GM18507 (cell line): ENCODE data around the gene NRXN3.

Source experiments
- DNase-seq: peaks from one replicate; pipeline ENCODE4 v3.0.0; 2011; ENCODE audit warnings: low read depth; ENCODE audit not compliant: insufficient read length; ENCODE audit errors: extremely low spot score
- FAIRE-seq: peaks from 2 replicates; lab custom pipeline; 2011; peaks lifted over from hg19 to GRCh38; lab: Jason Lieb, UNC

NRXN3 gene

DNA sequence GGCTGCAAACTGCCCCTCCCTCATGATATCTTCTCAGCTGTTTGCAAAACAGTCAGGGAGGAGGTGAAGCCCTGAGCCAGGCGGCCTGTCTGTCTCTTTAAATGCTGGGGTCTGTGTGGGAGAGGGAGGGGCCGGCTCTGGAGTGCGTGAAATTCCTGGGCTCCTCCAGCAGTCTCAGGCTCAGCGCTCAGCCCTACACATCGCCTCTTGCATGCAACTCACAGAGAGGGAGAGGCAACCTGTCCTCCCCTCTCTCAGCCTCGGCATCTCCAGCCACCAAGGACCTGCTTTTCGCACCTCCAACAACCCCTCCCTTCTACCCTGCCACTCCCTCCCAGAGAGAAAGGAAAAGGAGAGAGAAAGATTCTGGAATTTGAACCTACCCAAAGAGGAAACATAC lies at the start of gene NRXN3:
Gene NRXN3, plus strand, starts transcription at position 171 of the 400 bp plus-strand sequence. CDS start 72,721 bp downstream, outside the sequence.
- no peak for DNase-seq

DNA sequence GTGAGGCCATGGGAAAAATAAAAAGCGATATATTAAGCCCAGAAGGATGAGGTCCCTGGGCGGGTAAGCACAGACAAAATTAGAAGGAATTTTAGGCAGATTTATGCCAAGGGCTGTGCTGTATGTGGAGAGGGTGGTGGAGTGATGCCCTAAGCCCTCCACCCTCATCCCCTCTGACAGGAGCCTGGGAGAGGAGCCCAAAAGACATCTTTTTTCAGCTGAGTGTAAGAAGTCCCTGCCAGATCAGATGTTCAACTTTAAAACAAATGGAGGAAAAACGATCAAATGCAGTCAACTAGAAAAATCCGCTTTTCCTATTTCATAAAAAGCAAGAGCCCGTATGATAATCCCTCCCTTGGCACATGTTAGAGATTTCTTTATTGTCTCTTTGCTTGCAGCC lies 47.7 kb upstream of the NRXN3 start:
- FAIRE-seq = no peak
- no peak for DNase-seq

More for the DNA sequence above, at the start of gene NRXN3:
- FAIRE-seq = no peak

DNA sequence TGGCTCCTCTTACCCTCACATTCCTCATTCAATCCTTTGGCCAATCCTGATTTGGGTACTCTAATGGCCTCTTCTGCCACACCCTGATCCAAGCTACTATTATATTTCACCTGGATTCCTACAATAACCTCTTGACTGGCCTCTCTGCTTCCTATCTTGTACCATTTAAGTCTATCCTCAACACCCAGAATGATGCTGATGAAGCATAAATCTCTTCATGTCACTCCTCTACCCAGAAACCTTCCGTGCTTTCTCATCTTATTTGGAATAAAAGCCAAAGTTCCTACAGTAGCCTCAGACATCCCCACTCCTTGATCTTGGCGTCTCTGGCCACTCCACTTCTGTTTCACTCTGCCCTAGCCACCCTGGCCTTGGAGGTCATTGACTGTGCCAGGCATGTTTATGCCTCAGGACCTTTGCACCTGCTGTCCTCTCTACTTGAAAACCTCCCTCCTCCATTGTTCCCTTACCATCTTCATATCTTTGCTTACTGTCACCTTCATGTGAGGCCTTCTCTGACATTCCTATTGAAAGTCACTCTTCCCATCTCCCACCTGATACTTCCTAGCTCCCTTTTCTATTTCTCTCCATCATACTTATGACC lies 46.4 kb upstream of the NRXN3 start:
- no peak for FAIRE-seq
- DNase-seq = no peak

GRCh38 chr14:78127961-78128360 lies 42.2 kb upstream of the NRXN3 start:
- FAIRE-seq (no peak), DNase-seq (no peak)

DNA sequence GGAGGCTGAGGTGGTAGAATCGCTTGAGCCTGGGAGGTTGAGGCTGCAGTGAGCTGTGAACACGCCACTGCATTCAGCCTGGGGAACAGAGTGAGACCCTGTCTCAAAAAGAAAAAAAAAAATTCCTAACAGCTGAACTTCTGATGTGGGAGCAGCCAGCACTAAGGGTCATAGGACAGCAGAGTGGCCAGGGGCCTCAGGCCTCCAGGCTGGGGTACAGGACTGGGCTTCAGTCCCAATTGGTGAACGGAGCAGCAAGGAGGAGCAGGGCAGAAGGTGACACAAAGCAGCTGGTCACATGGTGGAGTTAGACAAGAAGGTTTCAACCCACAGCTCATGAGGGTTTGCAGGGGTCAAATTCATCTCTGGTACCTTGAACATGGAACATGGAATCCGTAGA lies 40.8 kb upstream of the NRXN3 start:
- FAIRE-seq = no peak

DNA sequence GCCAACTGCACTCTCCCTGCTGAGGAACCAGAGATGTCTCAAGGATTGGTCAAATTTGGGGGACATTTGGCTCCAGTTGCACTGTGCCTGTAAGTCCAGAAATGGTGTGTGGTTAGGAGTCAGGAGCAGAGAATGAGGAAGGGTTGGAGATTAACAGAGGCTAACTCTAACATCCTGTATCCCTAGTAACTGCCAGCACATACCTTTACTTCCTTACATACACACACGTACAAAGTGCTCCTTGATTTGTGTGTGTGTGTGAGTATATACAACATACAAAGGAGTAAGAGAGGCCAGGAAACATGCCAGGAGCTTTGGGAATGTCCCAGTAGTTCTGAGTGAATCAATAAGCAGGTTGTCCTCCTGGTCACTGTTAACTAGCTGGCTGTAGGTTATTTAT lies 39.8 kb upstream of the NRXN3 start:
- DNase-seq (no peak), FAIRE-seq (no peak)

More for the DNA sequence above, 40.8 kb upstream of the NRXN3 start:
- no peak for DNase-seq

- no peak for FAIRE-seq
- no peak for DNase-seq
Observed at GRCh38 chr14:78131201-78131600, 39.0 kb upstream of the NRXN3 start.

DNA sequence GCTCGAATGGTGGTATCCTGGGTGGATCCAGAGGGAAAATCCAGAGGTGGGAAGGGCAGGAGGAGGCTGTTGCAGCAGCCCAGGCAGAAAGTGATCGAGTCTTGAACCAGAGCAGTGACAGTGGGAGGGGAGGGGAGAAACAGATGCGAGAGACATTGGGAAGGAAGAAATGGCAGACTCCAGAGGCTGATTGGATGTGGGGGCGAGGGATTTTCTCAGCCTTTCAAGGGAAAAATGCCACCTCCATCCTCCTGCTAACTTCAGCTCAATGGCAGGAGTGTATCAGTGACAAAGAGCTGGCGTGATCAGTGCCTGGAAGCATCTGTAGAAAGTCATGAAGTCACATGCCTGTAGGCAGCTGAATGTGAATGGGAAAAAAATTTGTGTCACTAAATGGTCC lies 38.6 kb upstream of the NRXN3 start:
- no peak for FAIRE-seq
- no peak for DNase-seq

DNA sequence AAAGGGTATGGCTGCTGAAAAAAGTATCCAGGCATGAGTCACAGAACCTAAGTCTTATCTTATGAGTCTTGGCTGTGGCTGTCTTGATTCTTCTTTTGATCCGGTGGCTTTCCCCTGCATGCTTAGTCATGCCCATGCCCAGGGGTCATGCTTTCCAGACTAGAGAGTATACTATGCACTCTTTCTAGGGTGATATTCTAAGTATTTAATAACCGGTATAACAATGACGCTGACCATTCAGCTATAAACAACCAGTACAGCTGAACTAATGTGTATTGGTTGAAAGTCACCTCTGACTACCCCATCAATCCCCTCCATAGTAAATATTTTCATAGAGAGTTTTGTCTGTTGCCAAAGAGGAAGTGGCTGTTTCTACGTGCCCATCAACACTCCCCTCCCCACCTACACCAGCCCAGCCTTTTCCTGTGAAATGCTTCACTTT lies 34.7 kb upstream of the NRXN3 start:
- FAIRE-seq (no peak), DNase-seq (no peak)

- FAIRE-seq (no peak), DNase-seq (no peak)
Observed at GRCh38 chr14:78136695-78137094, 33.5 kb upstream of the NRXN3 start.

GRCh38 chr14:78141590-78141989 lies 28.6 kb upstream of the NRXN3 start:
- no peak for FAIRE-seq
- no peak for DNase-seq

DNA sequence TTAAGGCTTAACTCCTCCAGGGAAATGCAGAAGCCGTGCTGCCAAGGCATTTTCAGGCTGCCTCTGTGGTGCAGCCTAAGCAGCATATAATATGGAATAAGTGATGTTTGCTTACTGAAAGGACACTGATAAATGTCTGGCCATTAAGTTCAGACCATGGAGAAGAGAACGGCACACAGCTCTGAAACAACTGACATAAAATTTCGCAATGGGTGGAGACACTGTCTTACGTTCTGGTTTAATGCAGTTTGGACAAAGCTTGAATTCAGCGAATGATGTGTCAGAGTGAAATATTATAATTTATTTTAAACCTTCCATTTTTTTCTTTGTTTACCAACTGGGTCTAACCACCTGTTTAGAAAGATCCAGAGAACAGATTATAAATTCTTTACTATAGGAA lies 27.2 kb upstream of the NRXN3 start:
- no peak for DNase-seq
- FAIRE-seq = no peak

- FAIRE-seq (no peak), DNase-seq (no peak)
Observed at GRCh38 chr14:78143489-78144145, 26.6 kb upstream of the NRXN3 start.

DNA sequence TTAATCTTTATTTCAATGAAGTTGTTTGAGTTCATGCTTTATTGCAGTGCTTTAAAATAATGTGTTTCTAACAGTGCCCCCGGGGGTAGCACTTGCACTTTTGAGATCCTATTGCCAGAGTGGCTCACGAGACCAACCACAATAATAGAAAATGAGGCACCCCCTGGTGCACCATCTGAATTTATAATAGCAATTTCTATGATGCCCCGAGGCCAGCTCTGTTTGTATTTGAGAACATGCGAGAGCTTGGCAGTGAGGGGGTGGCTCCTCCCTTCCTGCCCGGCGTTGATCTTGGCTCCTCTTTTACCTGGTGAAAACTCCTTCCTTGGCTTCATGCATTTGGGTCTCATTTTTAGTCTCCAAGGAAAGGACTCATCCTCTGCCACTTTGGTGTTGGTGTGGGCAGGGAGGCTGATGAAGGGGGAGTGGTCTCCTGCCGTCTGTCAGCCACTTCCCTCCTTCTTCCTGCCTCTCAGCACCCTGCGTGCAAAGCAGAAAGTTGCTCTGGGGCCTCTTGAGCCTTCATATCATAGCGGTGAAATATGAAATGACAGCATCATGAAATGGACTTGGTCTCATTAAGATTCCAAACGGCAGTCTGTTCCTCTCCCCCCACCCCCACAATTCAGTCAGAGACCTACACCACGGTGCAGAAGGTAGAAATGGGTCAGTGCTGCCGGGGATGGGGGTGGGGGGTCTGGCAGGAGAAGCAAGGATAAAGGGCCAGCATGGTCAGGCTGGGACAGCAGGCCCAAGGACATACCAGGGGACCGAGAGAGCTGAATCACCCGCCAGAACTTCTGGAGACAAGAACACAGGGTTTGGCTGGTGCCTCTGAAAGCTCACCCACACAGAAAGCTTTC lies 17.7 kb upstream of the NRXN3 start:
- FAIRE-seq = no peak
- DNase-seq = no peak

DNA sequence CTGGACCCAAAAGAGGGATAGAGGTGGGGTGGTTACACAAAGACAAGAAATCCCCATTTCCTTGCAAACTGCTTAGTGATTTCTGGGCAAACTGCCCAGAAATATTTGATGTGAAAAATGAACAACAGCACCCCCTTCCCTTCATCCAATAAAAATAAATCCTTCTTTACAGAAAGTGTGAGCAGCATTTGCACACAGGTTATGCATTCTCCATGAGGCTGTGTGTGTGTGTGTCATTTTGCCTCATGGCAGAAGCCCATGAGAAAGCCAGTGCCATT lies 17.2 kb upstream of the NRXN3 start:
- FAIRE-seq (no peak), DNase-seq (no peak)

DNA sequence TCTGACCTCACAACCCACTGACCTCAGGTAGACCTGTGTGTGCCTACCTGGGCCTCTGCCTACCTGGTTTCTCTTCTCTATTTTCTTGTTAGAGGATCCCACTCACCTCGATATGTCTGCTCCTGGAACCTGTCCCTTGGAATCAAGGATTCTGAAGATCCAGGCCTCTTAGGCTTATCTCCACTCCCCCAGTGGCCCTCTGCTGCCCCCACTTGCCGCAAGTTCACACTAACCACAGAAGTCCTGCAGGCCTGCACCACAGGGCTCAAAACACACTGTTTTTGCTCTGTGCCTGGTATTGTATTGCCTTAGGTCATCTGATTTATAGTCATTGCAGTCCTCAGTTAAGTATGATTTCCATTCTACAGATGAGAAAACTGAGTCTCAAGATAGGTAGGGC lies 15.3 kb upstream of the NRXN3 start:
- DNase-seq = no peak
- FAIRE-seq = no peak

DNA sequence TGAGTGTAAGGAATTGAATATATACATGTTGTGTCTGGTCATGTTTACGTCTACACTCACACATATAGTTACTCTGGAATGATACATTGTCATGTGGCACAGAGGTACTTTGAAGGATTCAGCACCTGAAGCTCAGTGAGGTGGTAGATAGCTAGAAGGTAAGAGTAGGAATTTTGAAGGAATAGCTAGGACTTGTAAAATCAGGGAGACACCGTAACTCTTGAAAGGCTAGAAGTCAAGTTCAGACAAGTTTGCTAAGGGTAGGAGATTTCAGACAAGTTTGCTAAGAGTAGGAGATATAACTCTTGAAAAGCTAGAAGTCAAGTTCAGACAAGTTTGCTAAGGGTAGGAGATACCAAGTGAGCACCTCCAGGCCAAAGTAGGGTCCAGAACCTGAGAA lies 14.0 kb upstream of the NRXN3 start:
- DNase-seq (no peak), FAIRE-seq (no peak)

DNA sequence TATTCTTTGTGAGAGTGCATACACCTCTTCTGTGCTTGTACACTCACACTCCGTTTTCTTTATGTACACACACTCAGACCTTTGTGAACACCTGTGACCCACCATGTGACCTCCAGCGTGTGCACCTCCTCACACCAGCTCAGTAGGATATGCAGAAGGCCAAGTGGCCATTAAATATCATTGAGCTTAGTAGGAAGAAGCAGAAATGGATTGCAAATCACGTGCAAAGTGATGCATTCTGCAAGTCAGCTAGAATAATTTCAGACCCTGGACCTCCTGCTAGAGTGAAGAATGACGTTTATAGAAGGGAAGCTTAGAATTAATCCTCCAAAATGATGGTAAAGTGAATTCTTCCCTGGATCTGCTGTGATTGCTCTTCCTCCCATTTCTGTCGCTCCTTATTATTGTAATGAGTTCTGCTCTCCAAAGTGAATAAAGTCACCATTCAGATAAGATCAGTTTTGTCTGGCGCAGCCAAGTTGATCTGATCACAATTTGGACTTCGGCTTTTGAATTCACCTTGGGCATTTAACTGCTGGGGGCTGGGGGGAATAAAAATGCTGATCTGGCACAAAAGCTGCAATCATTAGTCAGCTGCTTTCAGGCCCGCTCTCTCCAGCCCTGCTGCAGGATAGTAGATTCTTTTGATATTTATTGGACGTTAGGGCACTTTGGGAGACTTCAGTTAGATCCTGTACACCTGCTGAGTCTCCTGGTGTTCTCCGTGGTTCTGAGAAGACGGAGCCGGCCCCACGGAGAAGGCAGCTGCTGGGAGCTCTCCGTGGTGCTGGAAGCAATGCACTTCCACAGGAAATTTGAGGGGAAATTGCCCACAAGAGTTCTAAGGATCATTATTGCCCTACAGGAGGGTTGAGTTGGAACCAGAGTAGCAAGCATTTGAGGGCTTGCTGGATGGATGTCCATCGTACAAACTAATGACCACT lies 12.4 kb upstream of the NRXN3 start:
- DNase-seq = no peak
- FAIRE-seq = no peak

DNA sequence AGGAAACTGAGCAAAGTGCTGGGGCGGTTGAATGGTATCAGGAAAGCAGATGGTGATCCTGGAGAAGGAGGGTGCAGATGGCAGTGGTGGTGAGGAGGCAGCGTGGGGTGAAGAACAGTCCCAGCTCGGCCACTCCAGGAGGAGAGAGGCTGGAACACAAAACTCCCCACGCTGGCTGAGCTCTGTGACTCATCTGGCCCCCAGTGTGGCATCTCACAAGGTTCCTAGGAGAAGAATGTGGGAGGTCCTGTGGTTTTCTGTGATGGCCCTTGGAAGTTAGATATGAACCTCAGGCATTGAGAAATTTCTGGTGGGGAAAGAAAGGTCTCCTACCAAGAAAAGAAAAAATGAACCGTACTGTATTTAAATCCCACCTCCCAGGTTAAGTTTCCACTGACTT lies 8.0 kb upstream of the NRXN3 start:
- no peak for DNase-seq
- FAIRE-seq = no peak
